PC-9 (cell line): ENCODE data around the gene NFKBIB. TPM values are rescaled to one million over a fixed set of nuclear protein-coding genes. Genes with fewer than 3 reads are reported as not detected.
A peak's percentile ranks its signal among the peaks of the same experiment; 100 is the strongest.

Experiments
- BruUV-seq: library from RNA; stranded (reverse); fragments of 400-500 nt; replicated peaks from 2 replicates; lab custom pipeline; 2021; lab: Mats Ljungman, UMichigan
- CTCF ChIA-PET: fragments of 300-600 bp; sonication (Branson Sonifier 250); formaldehyde crosslinking; loops from one replicate; lab custom pipeline; 2022; ENCODE audit warnings: antibody characterized with exemption; lab: Charles Lee
- POLR2A ChIA-PET: fragments of 300-600 bp; sonication (Branson Sonifier 250); formaldehyde crosslinking; loops from one replicate; lab custom pipeline; 2022; ENCODE audit warnings: antibody characterized with exemption; ENCODE audit not compliant: unreplicated experiment; lab: Charles Lee
- DNase-seq, 2 experiments: peaks; one replicate each; pipeline versions ENCODE4 v3.0.0 to v3.0.0-alpha.2; 2015 to 2022; ENCODE audit warnings: mixed read lengths in 1 of 2
- H2AFZ ChIP-seq: fragments of 200-600 bp; sonication (generic); 2 replicates; pipeline ENCODE4 v1.8.1; 2017; ENCODE audit warnings: antibody characterized with exemption
- H3F3A ChIP-seq: fragments of 200-600 bp; sonication (generic); 2 replicates; pipeline ENCODE4 v1.8.1; 2017; ENCODE audit warnings: antibody characterized with exemption, mild to moderate bottlenecking, low read depth; ENCODE audit not compliant: insufficient read depth
- H3K27ac ChIP-seq: fragments of 200-600 bp; sonication (generic); 2 replicates; pipeline ENCODE4 v1.6.1; 2016; ENCODE audit warnings: mixed run types
- H3K27me3 ChIP-seq: fragments of 200-600 bp; sonication (generic); 2 replicates; pipeline ENCODE4 v1.6.1; 2016; ENCODE audit warnings: low read depth, mixed run types; ENCODE audit not compliant: insufficient read depth
- H3K36me3 ChIP-seq: fragments of 200-600 bp; sonication (generic); 2 replicates; pipeline ENCODE4 v1.6.1; 2016; ENCODE audit warnings: low read depth, mixed run types
- H3K4me1 ChIP-seq: fragments of 200-600 bp; sonication (generic); replicated peaks from 2 replicates; pipeline ENCODE4 v1.6.1; 2016; ENCODE audit warnings: mixed run types; ENCODE audit not compliant: insufficient read depth
- H3K4me2 ChIP-seq: fragments of 200-600 bp; sonication (generic); 2 replicates; pipeline ENCODE4 v1.6.1; 2017; ENCODE audit warnings: mixed run types
- H3K4me3 ChIP-seq: fragments of 200-600 bp; sonication (generic); 2 replicates; pipeline ENCODE4 v1.6.1; 2016; ENCODE audit warnings: mixed run types
- H3K79me2 ChIP-seq: fragments of 200-600 bp; sonication (generic); 2 replicates; pipeline ENCODE4 v1.6.1; 2017; ENCODE audit warnings: low read depth, mixed run types
- H3K9me2 ChIP-seq: fragments of 200-600 bp; sonication (generic); 2 replicates; pipeline ENCODE4 v1.8.1; 2017; ENCODE audit warnings: mild to moderate bottlenecking; ENCODE audit not compliant: insufficient read depth
- H3K9me3 ChIP-seq: fragments of 200-600 bp; sonication (generic); 2 replicates; pipeline ENCODE4 v1.8.1; 2016; ENCODE audit warnings: low read depth; ENCODE audit not compliant: insufficient read depth
- H4K20me1 ChIP-seq: fragments of 200-600 bp; sonication (generic); 2 replicates; pipeline ENCODE4 v1.8.1; 2017; ENCODE audit not compliant: insufficient read depth
- CTCF ChIP-seq: fragments of 200-600 bp; sonication (generic); conservative IDR thresholded peaks from 2 replicates; pipeline ENCODE4 v1.6.1; 2017; ENCODE audit warnings: mixed run types, antibody characterized with exemption, mild to moderate bottlenecking, moderate library complexity
- EZH2 ChIP-seq: fragments of 200-600 bp; sonication (generic); IDR thresholded peaks from 2 replicates; pipeline ENCODE4 v1.8.0; 2017; ENCODE audit warnings: antibody characterized with exemption, low read depth
- intact Hi-C: fragments of 100-400 bp; cut with micrococcal nuclease; formaldehyde crosslinking; loops from one replicate; pipeline ENCODE4 v1.10.0; 2022; ENCODE audit not compliant: unreplicated experiment
- total RNA-seq: library from RNA; stranded (reverse); gene quantifications from 2 replicates; pipeline ENCODE4 v1.2.3, GENCODE V29; 2021

NFKBIB gene
- total RNA-seq, 1 experiment from 2014 or later: 21.6 TPM

GRCh38 chr19:38912600-38913514 lies 13.1 kb downstream of the NFKBIB start:
- CTCF ChIA-PET: no interaction called here
- H3F3A ChIP-seq: peaks cover 7% of the 10 kb centered on the region; the same call in 1 of the 2 replicates
- no peak overlapping the region for H3K4me2 ChIP-seq
- intact Hi-C loops: no loop called here
- no peaks in the 10 kb centered on the region for H3K4me1 ChIP-seq
- H3K79me2 ChIP-seq: no peaks in the 10 kb centered on the region
- peak in 1 of 2 experiments; percentile 39 for DNase-seq
- H3K4me3 ChIP-seq: no peak overlapping the region
- H3K36me3 ChIP-seq: no peaks in the 10 kb centered on the region
- BruUV-seq: no TSS peak
- no peak overlapping the region for H3K27ac ChIP-seq
- no peaks in the 10 kb centered on the region for H3K9me2 ChIP-seq
- POLR2A ChIA-PET: interaction anchor here (0.6 kb wide), 1 partner anchor 509 kb away, joined by 6 read pairs; no protein-coding TSS in a partner anchor
- TF ChIP-seq CTCF (no peak), EZH2 (no peak)
- H3K9me3 ChIP-seq: no peaks in the 10 kb centered on the region
- H2AFZ ChIP-seq: no peak overlapping the region
- no peaks in the 10 kb centered on the region for H4K20me1 ChIP-seq
- no peaks in the 10 kb centered on the region for H3K27me3 ChIP-seq

- H4K20me1 ChIP-seq: no peaks in the 10 kb centered on the region
- H3K27ac ChIP-seq: no peak overlapping the region
- H3K9me3 ChIP-seq: no peaks in the 10 kb centered on the region
- H3K4me1 ChIP-seq: no peaks in the 10 kb centered on the region
- no peaks in the 10 kb centered on the region for H3K27me3 ChIP-seq
- intact Hi-C loops: no loop called here
- no peaks in the 10 kb centered on the region for H3K79me2 ChIP-seq
- no TSS peak for BruUV-seq
- no peaks in the 10 kb centered on the region for H3K36me3 ChIP-seq
- H3F3A ChIP-seq: peaks cover 8% of the 10 kb centered on the region; the same call in 1 of the 2 replicates
- CTCF ChIA-PET: interaction anchor here (0.6 kb wide), 1 partner anchor 1138 kb away, joined by 4 read pairs; no protein-coding TSS in a partner anchor
- no peak overlapping the region for H3K4me2 ChIP-seq
- H3K4me3 ChIP-seq: no peak overlapping the region
- H3K9me2 ChIP-seq: no peaks in the 10 kb centered on the region
- DNase-seq: no peak
- H2AFZ ChIP-seq: no peak overlapping the region
- TF ChIP-seq EZH2 (no peak), CTCF (no peak)
- POLR2A ChIA-PET: no interaction called here
Measured at GRCh38 chr19:38913958-38914357, 14.2 kb downstream of the NFKBIB start.

GRCh38 chr19:38915329-38916321 lies 15.9 kb downstream of the NFKBIB start:
- no peak overlapping the region for H2AFZ ChIP-seq
- H3F3A ChIP-seq: peaks cover 13% of the 10 kb centered on the region; the same call in 1 of the 2 replicates
- H3K4me1 ChIP-seq: no peaks in the 10 kb centered on the region
- intact Hi-C loops: no loop called here
- H3K27me3 ChIP-seq: no peaks in the 10 kb centered on the region
- TF ChIP-seq EZH2: no peak
- TF ChIP-seq CTCF: no peak
- H3K27ac ChIP-seq: no peak overlapping the region
- DNase-seq: no peak
- CTCF ChIA-PET: interaction anchor here (0.5 kb wide), 1 partner anchor 183 kb away, joined by 6 read pairs; no protein-coding TSS in a partner anchor
- no peaks in the 10 kb centered on the region for H3K9me3 ChIP-seq
- no TSS peak for BruUV-seq
- H3K9me2 ChIP-seq: no peaks in the 10 kb centered on the region
- H3K4me3 ChIP-seq: no peak overlapping the region
- H4K20me1 ChIP-seq: no peaks in the 10 kb centered on the region
- no peaks in the 10 kb centered on the region for H3K36me3 ChIP-seq
- H3K4me2 ChIP-seq: no peak overlapping the region
- H3K79me2 ChIP-seq: no peaks in the 10 kb centered on the region
- POLR2A ChIA-PET: no interaction called here
